ENCODE measurements around the gene EWSR1. TPM values are rescaled to one million over a fixed set of nuclear protein-coding genes. Genes with fewer than 3 reads are reported as not detected.

Gene EWSR1
- total RNA-seq, 1 donor from 2014 or later = 211 TPM

GRCh38 chr22:29301716-29302401, 33.8 kb downstream of the EWSR1 start:
- no peak for TF ChIP-seq CTCF (conservative IDR thresholded peaks at IDR 0.05; ENCODE audit: low read depth, low read length)
- no peak for DNase-seq (ENCODE audit: low read depth)
- H3K4me3 ChIP-seq (ENCODE audit: low read depth, low read length) = no peak overlapping the region

GRCh38 chr22:29302402-29302680, 34.3 kb downstream of the EWSR1 start:
- TF ChIP-seq CTCF (conservative IDR thresholded peaks at IDR 0.05; ENCODE audit: low read depth, low read length) = no peak
- no peak overlapping the region for H3K4me3 ChIP-seq (ENCODE audit: low read depth, low read length)
- no peak for DNase-seq (ENCODE audit: low read depth)

GRCh38 chr22:29302681-29303465, 34.8 kb downstream of the EWSR1 start:
- no peak for DNase-seq (ENCODE audit: low read depth)
- no peak for TF ChIP-seq CTCF (conservative IDR thresholded peaks at IDR 0.05; ENCODE audit: low read depth, low read length)
- H3K4me3 ChIP-seq (ENCODE audit: low read depth, low read length) = no peak overlapping the region

GRCh38 chr22:29305836-29306174, 37.7 kb downstream of the EWSR1 start:
- TF ChIP-seq CTCF (conservative IDR thresholded peaks at IDR 0.05; ENCODE audit: low read depth, low read length) = no peak
- H3K4me3 ChIP-seq (ENCODE audit: low read depth, low read length) = peak overlapping the region; percentile 92
- DNase-seq (ENCODE audit: low read depth) = no peak

GRCh38 chr22:29306175-29306834, 38.2 kb downstream of the EWSR1 start, which contains the start of gene GAS2L1:
Gene GAS2L1, plus strand, starts transcription at chr22:29306650. Its CDS starts 1,456 bp downstream, at chr22:29308106.
- no peak for DNase-seq (ENCODE audit: low read depth)

More at GRCh38 chr22:29306175-29306834, 38.2 kb downstream of the EWSR1 start, which contains the start of gene GAS2L1:
- H3K4me3 ChIP-seq (ENCODE audit: low read depth, low read length) = peak within 1 kb of the TSS; percentile 92
- TF ChIP-seq CTCF (conservative IDR thresholded peaks at IDR 0.05; ENCODE audit: low read depth, low read length) = peak; percentile 57
